Smooth muscle cell (in vitro differentiated cells): ENCODE data around the gene DSTYK. TPM values are rescaled to one million over a fixed set of nuclear protein-coding genes. Genes with fewer than 3 reads are reported as not detected.

Source experiments
- DNase-seq: peaks from one replicate; lab custom pipeline; 2025; ENCODE audit not compliant: unreplicated experiment; lab: John Stamatoyannopoulos, UW
- H2AFZ ChIP-seq: fragments of 200-600 bp; sonication (generic); 2 replicates; pipeline ENCODE4 v1.6.0; 2016; ENCODE audit warnings: antibody characterized with exemption, low read depth, mild to moderate bottlenecking
- H3F3A ChIP-seq: fragments of 200-600 bp; sonication (generic); 2 replicates; pipeline ENCODE4 v1.6.0; 2017; ENCODE audit warnings: antibody characterized with exemption, low read depth
- H3K27ac ChIP-seq: fragments of 200-600 bp; sonication (generic); 2 replicates; pipeline ENCODE4 v1.5.1; 2016; ENCODE audit warnings: low read depth, mild to moderate bottlenecking
- H3K27me3 ChIP-seq: fragments of 200-600 bp; sonication (generic); 2 replicates; pipeline ENCODE4 v1.6.1; 2016; ENCODE audit warnings: low read depth, mild to moderate bottlenecking
- H3K36me3 ChIP-seq: fragments of 200-600 bp; sonication (generic); 2 replicates; pipeline ENCODE4 v1.5.1; 2016; ENCODE audit warnings: low read depth
- H3K4me1 ChIP-seq: fragments of 200-600 bp; sonication (generic); 2 replicates; pipeline ENCODE4 v1.5.1; 2016; ENCODE audit warnings: low read depth
- H3K4me2 ChIP-seq: fragments of 200-600 bp; sonication (generic); 2 replicates; pipeline ENCODE4 v1.6.0; 2016; ENCODE audit warnings: mild to moderate bottlenecking
- H3K4me3 ChIP-seq: fragments of 200-600 bp; sonication (generic); 2 replicates; pipeline ENCODE4 v1.5.1; 2016; ENCODE audit warnings: mild to moderate bottlenecking
- H3K79me2 ChIP-seq: fragments of 200-600 bp; sonication (generic); 2 replicates; pipeline ENCODE4 v1.6.0; 2016; ENCODE audit warnings: low read depth, mild to moderate bottlenecking
- H3K9ac ChIP-seq: fragments of 200-600 bp; sonication (generic); 2 replicates; pipeline ENCODE4 v1.6.0; 2016; ENCODE audit warnings: low read depth
- H3K9me3 ChIP-seq: fragments of 200-600 bp; sonication (generic); replicated peaks from 2 replicates; pipeline ENCODE4 v1.5.1; 2016; ENCODE audit warnings: low read depth
- H4K20me1 ChIP-seq: fragments of 200-600 bp; sonication (generic); 2 replicates; pipeline ENCODE4 v1.6.0; 2016; ENCODE audit warnings: low read depth
- WGBS: methylation state at CpG from one replicate; pipeline ENCODE4 v1.1.7; 2016; ENCODE audit warnings: low lambda C conversion rate; 5-methylcytosine and 5-hydroxymethylcytosine counted together
- polyA plus RNA-seq: library from polyadenylated mRNA; unstranded; fragments of >200 nt; fragmentation: Nextera tagmentation; extraction: Ambion mirVana; gene quantifications from 2 replicates; pipeline ENCODE4 v1.2.1, GENCODE V29; 2016
- total RNA-seq: library from RNA; depleted of rRNA; stranded (reverse); fragments of >200 nt; gene quantifications from 2 replicates; pipeline ENCODE4 v1.2.3, GENCODE V29; 2014
- TF ChIP-seq, protein P1 (sequence below): fragments of 200-600 bp; sonication (generic); IDR thresholded peaks from 2 replicates; pipeline ENCODE4 v1.5.1; 2017; ENCODE audit warnings: borderline replicate concordance, mild to moderate bottlenecking, antibody characterized with exemption; ENCODE audit not compliant: insufficient read depth, poor library complexity, severe bottlenecking

DSTYK gene, protein sequence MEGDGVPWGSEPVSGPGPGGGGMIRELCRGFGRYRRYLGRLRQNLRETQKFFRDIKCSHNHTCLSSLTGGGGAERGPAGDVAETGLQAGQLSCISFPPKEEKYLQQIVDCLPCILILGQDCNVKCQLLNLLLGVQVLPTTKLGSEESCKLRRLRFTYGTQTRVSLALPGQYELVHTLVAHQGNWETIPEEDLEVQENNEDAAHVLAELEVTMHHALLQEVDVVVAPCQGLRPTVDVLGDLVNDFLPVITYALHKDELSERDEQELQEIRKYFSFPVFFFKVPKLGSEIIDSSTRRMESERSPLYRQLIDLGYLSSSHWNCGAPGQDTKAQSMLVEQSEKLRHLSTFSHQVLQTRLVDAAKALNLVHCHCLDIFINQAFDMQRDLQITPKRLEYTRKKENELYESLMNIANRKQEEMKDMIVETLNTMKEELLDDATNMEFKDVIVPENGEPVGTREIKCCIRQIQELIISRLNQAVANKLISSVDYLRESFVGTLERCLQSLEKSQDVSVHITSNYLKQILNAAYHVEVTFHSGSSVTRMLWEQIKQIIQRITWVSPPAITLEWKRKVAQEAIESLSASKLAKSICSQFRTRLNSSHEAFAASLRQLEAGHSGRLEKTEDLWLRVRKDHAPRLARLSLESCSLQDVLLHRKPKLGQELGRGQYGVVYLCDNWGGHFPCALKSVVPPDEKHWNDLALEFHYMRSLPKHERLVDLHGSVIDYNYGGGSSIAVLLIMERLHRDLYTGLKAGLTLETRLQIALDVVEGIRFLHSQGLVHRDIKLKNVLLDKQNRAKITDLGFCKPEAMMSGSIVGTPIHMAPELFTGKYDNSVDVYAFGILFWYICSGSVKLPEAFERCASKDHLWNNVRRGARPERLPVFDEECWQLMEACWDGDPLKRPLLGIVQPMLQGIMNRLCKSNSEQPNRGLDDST
- total RNA-seq (8.7 and 12.1 TPM in 2 replicates), polyA plus RNA-seq (6.9 TPM in 2 replicates)

DNA sequence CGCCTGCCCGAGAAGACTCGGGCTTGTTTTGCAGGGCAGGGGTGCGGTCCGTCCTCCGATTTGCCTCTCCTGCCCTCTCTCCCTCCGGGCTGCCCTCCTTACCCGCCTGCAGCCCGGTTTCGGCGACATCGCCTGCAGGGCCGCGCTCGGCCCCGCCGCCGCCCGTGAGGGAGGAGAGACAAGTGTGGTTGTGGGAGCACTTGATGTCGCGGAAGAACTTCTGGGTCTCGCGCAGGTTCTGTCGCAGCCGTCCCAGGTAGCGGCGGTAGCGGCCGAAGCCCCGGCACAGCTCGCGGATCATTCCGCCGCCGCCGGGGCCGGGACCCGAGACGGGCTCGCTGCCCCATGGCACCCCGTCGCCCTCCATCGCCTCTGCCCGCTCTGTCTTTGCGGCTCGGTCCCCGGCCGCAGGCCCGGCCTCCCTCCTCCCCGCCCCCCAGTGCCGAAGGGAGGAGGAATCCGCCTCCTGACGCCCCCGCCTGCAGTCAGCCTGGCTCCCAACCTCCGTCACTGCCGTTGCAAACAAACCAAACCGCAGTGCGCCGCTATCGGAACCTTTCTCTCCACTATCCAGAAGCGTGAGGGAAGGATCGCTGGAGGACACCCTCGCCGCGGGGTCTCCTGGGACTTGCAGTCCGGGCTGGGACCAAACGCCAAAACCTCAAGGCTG is at the start of gene DSTYK:
Gene DSTYK, minus strand, starts transcription at position 534 of the 670 bp plus-strand sequence. Its CDS starts 167 bp downstream, at position 367.
- H3K36me3 ChIP-seq: no peaks in the 10 kb centered on the region
- H3K4me3 ChIP-seq: peak within 1 kb of the TSS; percentile 94
- H3K27me3 ChIP-seq: peaks cover 8% of the 10 kb centered on the region
- H3K4me1 ChIP-seq: no peaks in the 10 kb centered on the region
- H3K79me2 ChIP-seq: peaks cover 40% of the 10 kb centered on the region
- peak within 1 kb of the TSS; percentile 92 for H2AFZ ChIP-seq
- DNase-seq: peak; percentile 75
- peak within 1 kb of the TSS; percentile 67 for H3K27ac ChIP-seq
- peaks cover 20% of the 10 kb centered on the region for H4K20me1 ChIP-seq
- peak within 1 kb of the TSS; percentile 76 for H3K9ac ChIP-seq
- peak within 1 kb of the TSS; percentile 96 for H3K4me2 ChIP-seq
- H3F3A ChIP-seq: no peaks in the 10 kb centered on the region
- TF ChIP-seq, protein P1, sequence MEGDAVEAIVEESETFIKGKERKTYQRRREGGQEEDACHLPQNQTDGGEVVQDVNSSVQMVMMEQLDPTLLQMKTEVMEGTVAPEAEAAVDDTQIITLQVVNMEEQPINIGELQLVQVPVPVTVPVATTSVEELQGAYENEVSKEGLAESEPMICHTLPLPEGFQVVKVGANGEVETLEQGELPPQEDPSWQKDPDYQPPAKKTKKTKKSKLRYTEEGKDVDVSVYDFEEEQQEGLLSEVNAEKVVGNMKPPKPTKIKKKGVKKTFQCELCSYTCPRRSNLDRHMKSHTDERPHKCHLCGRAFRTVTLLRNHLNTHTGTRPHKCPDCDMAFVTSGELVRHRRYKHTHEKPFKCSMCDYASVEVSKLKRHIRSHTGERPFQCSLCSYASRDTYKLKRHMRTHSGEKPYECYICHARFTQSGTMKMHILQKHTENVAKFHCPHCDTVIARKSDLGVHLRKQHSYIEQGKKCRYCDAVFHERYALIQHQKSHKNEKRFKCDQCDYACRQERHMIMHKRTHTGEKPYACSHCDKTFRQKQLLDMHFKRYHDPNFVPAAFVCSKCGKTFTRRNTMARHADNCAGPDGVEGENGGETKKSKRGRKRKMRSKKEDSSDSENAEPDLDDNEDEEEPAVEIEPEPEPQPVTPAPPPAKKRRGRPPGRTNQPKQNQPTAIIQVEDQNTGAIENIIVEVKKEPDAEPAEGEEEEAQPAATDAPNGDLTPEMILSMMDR: no peak
- no peaks in the 10 kb centered on the region for H3K9me3 ChIP-seq
- 1% methylated on average over 50 of the region's 67 CpGs for WGBS

DNA sequence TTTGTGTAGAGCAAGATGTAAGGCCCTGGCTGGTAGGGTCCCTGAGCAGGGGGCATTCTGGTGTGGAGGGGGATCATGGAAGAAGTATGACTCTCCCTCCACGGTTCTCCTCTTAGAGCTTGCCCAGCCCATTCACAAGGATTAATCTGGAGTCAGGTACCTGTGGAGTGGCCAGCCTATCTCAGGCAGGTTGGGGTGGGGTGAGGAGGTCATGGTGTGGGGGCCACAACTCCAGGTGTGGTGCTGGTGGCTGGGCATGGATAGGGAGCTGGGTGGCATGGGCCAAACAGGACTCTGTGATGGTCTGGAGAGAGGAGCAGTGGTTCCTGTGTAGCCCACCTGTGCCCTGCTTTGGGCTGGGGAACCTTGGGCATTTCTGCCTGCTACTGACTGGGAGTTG is 48.5 kb upstream of the DSTYK start:
- TF ChIP-seq, protein P1: no peak
- Histone ChIP-seq H2AFZ (no peak overlapping the region), H3K27ac (no peak overlapping the region), H3K79me2 (no peaks in the 10 kb centered on the region), H3K9ac (no peak overlapping the region), H3K4me3 (no peak overlapping the region), H3K9me3 (no peaks in the 10 kb centered on the region), H3K27me3 (no peaks in the 10 kb centered on the region), H3K4me2 (no peak overlapping the region), H4K20me1 (no peaks in the 10 kb centered on the region), H3K4me1 (peaks cover 30% of the 10 kb centered on the region), H3F3A (peaks cover 6% of the 10 kb centered on the region), H3K36me3 (no peaks in the 10 kb centered on the region)
- DNase-seq: no peak
- 83% methylated on average over 1 of the region's 1 CpG for WGBS

DNA sequence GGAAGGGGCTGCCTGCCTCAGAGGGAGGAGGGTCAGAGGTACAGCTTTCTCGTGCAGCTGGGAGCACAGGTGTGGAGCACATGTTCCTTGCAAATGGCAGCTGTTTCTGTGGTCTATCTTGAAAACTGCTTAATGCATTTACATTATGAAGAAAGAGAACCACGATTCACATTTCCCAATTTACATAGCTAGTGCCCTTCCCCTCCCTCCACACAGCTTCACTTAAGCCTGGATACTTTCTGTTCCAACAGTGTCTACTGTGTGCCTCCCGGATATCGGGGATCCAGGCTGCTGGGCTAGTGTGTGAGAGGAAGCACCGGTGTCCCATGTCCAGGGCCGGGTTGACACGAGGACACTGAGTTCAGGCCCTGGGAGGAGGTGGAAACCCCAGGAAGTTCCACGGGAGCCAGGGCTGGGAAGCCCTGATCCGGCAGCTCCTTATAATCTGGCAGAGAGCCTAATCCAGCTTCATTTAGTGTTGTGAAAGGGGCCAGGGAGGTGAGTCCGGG is 47.9 kb upstream of the DSTYK start:
- WGBS: 65% methylated on average over 10 of the region's 10 CpGs
- no peaks in the 10 kb centered on the region for H3K9me3 ChIP-seq
- no peaks in the 10 kb centered on the region for H3K79me2 ChIP-seq
- peaks cover 30% of the 10 kb centered on the region for H3K4me1 ChIP-seq
- H3K4me2 ChIP-seq: peak overlapping the region; percentile 55
- H3K9ac ChIP-seq: peak overlapping the region; percentile 3
- TF ChIP-seq, protein P1: no peak
- H3K4me3 ChIP-seq: no peak overlapping the region
- no peak overlapping the region for H2AFZ ChIP-seq
- H3K36me3 ChIP-seq: no peaks in the 10 kb centered on the region
- no peaks in the 10 kb centered on the region for H3K27me3 ChIP-seq
- H3K27ac ChIP-seq: peak overlapping the region; percentile 98
- DNase-seq: no peak
- H3F3A ChIP-seq: peaks cover 6% of the 10 kb centered on the region
- no peaks in the 10 kb centered on the region for H4K20me1 ChIP-seq
